BLaER1 treated with 17β-estradiol and CSF1 and Interleukin-3, amounts not matched to agents 10 nM and 100 nM (cell line): ENCODE results near the gene DLX3.
A peak's percentile ranks its signal among the peaks of the same experiment; 100 is the strongest.

Source experiments
- H3K27ac ChIP-seq, 11 experiments: shearing (Covaris generic); formaldehyde crosslinking; 2 replicates each; pipeline ENCODE4 v1.8.1; 2022
- H3K27me3 ChIP-seq, 11 experiments: shearing (Covaris generic); formaldehyde crosslinking; 2 replicates each; pipeline ENCODE4 v1.8.1; 2022
- H3K36me3 ChIP-seq, 11 experiments: shearing (Covaris generic); formaldehyde crosslinking; 2 replicates each; pipeline ENCODE4 v1.8.1; 2022
- H3K4me1 ChIP-seq, 10 experiments: shearing (Covaris generic); formaldehyde crosslinking; 2 replicates each; pipeline ENCODE4 v1.8.1; 2022
- H3K4me2 ChIP-seq, 11 experiments: shearing (Covaris generic); formaldehyde crosslinking; 2 replicates each; pipeline ENCODE4 v1.8.1; 2022
- H3K4me3 ChIP-seq, 10 experiments: shearing (Covaris generic); formaldehyde crosslinking; 2 replicates each; pipeline ENCODE4 v1.8.1; 2022
- H3K9ac ChIP-seq, 11 experiments: shearing (Covaris generic); formaldehyde crosslinking; 2 replicates each; pipeline ENCODE4 v1.8.1; 2022
- H3K9me3 ChIP-seq, 11 experiments: shearing (Covaris generic); formaldehyde crosslinking; replicated peaks in 1 of 11; 2 replicates each; pipeline ENCODE4 v1.8.1; 2022
- H4K20me1 ChIP-seq, 11 experiments: shearing (Covaris generic); formaldehyde crosslinking; 2 replicates each; pipeline ENCODE4 v1.8.1; 2022
- Cebpa-rat ChIP-seq, 11 experiments: shearing (Covaris generic); IDR thresholded peaks; 2 replicates each; pipeline ENCODE4 v1.8.1; 2022

DLX3 gene

DNA sequence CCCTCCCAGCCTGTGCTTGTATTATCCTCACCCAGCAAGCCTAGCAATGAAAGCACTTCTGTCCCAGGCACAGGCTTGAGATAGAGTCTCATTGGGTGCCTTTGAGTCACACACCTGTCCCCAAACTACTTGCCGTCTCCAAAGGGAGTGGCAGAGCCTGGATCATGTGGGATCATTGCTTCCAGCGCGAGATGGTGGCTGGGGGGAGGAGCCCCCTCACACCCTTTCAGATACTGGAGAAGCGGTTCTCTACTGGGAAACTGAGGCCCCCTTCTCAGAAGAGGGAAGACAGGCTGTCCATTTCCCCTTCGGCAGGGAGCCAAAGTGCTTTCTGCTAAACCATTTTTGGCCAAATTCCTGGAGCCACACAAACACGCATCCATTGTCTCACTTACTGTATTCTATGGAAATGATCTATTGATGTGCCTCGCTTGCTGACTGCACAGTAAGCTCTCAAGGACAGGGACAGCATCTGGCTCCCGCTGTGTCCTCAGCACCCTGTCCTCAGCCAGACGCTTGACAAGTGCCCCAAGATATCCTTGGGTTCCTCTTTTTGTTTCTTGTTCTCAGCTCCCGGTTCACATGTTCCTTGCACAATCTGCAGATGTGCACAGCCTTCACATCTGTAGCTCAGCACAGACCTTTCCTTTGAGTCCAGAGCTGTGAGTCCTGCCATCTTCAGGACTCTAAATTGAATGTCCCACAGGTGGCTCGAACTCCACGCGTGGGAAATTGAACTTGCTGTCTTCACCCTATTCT is 26.0 kb upstream of the DLX3 start:
- no peak for TF ChIP-seq Cebpa-rat (IDR thresholded peaks at IDR 0.05)
- H3K9ac ChIP-seq, result no peak overlapping the region
- no peak overlapping the region for H3K27ac ChIP-seq
- peaks cover 0 to 2% (median 0%) of the 10 kb centered on the region in 11 experiments; a peak in 3 of 22 replicates for H4K20me1 ChIP-seq
- peaks cover 0 to 9% (median 5%) of the 10 kb centered on the region in 11 experiments; a peak in 18 of 22 replicates for H3K27me3 ChIP-seq
- no peak overlapping the region for H3K4me3 ChIP-seq
- no peaks in the 10 kb centered on the region for H3K36me3 ChIP-seq
- peaks cover 0 to 13% (median 2%) of the 10 kb centered on the region in 10 experiments; a peak in 6 of 20 replicates for H3K4me1 ChIP-seq
- H3K9me3 ChIP-seq, result no peaks in the 10 kb centered on the region; a peak in 3 of 22 replicates
- peak overlapping the region in 2 of 11 experiments; percentile 19 to 38; a peak in 2 of 22 replicates for H3K4me2 ChIP-seq

GRCh38 chr17:50018909-50019308 is 23.9 kb upstream of the DLX3 start:
- Histone ChIP-seq H3K27ac (no peak overlapping the region), H3K9me3 (peaks cover 10 to 20% (median 15%) of the 10 kb centered on the region in 11 experiments), H3K9ac (no peak overlapping the region), H3K4me2 (peak overlapping the region in 2 of 11 experiments; percentile 21 to 22; a peak in 4 of 22 replicates), H3K4me3 (no peak overlapping the region), H3K27me3 (peaks cover 0 to 4% (median 0%) of the 10 kb centered on the region in 11 experiments; a peak in 4 of 22 replicates), H4K20me1 (no peaks in the 10 kb centered on the region; a peak in 2 of 22 replicates), H3K36me3 (peaks cover 0 to 7% (median 0%) of the 10 kb centered on the region in 11 experiments; a peak in 2 of 22 replicates), H3K4me1 (peaks cover 0 to 13% (median 2%) of the 10 kb centered on the region in 10 experiments; a peak in 6 of 20 replicates)
- no peak for TF ChIP-seq Cebpa-rat (IDR thresholded peaks at IDR 0.05)

- Histone ChIP-seq H3K4me1 (peaks cover 0 to 5% (median 0%) of the 10 kb centered on the region in 10 experiments; a peak in 2 of 20 replicates), H4K20me1 (no peaks in the 10 kb centered on the region; a peak in 1 of 22 replicates), H3K9me3 (peaks cover 30 to 45% (median 38%) of the 10 kb centered on the region in 11 experiments), H3K36me3 (peaks cover 0 to 8% (median 0%) of the 10 kb centered on the region in 11 experiments; a peak in 2 of 22 replicates), H3K27ac (no peak overlapping the region), H3K9ac (no peak overlapping the region), H3K4me3 (no peak overlapping the region), H3K4me2 (no peak overlapping the region), H3K27me3 (no peaks in the 10 kb centered on the region)
- no peak for TF ChIP-seq Cebpa-rat (IDR thresholded peaks at IDR 0.05)
These were observed 20.1 kb upstream of the DLX3 start for GRCh38 chr17:50015146-50015545.

- Histone ChIP-seq H4K20me1 (no peaks in the 10 kb centered on the region; a peak in 1 of 22 replicates), H3K9me3 (peaks cover 35 to 51% (median 44%) of the 10 kb centered on the region in 11 experiments), H3K36me3 (peaks cover 0 to 8% (median 0%) of the 10 kb centered on the region in 11 experiments; a peak in 2 of 22 replicates), H3K9ac (no peak overlapping the region), H3K4me1 (peaks cover 0 to 5% (median 0%) of the 10 kb centered on the region in 10 experiments; a peak in 2 of 20 replicates), H3K4me2 (no peak overlapping the region), H3K27ac (no peak overlapping the region), H3K4me3 (0 out of 20 replicates have a peak overlapping the region, but pooled peaks of 1 of the 10 experiments have one; percentile 7), H3K27me3 (no peaks in the 10 kb centered on the region)
- no peak for TF ChIP-seq Cebpa-rat (IDR thresholded peaks at IDR 0.05)
These were observed 19.6 kb upstream of the DLX3 start for GRCh38 chr17:50014471-50015088.

GRCh38 chr17:50013079-50013478 is 18.1 kb upstream of the DLX3 start:
- no peak for TF ChIP-seq Cebpa-rat (IDR thresholded peaks at IDR 0.05)
- Histone ChIP-seq H3K36me3 (peaks cover 0 to 8% (median 0%) of the 10 kb centered on the region in 11 experiments; a peak in 2 of 22 replicates), H3K4me2 (no peak overlapping the region), H3K9ac (no peak overlapping the region), H3K27me3 (no peaks in the 10 kb centered on the region), H3K4me3 (no peak overlapping the region), H3K27ac (no peak overlapping the region), H3K4me1 (0 out of 20 replicates have a peak, but pooled peaks cover 0 to under 1% (median 0%) of the 10 kb centered on the region in 10 experiments), H4K20me1 (no peaks in the 10 kb centered on the region; a peak in 1 of 22 replicates), H3K9me3 (peaks cover 44 to 60% (median 53%) of the 10 kb centered on the region in 11 experiments)

- no peaks in the 10 kb centered on the region for H4K20me1 ChIP-seq
- no peak overlapping the region for H3K27ac ChIP-seq
- peaks cover 0 to 20% (median 13%) of the 10 kb centered on the region in 10 experiments; a peak in 16 of 20 replicates for H3K4me1 ChIP-seq
- H3K36me3 ChIP-seq, result peaks cover 0 to 4% (median 0%) of the 10 kb centered on the region in 11 experiments; a peak in 2 of 22 replicates
- no peak overlapping the region for H3K4me2 ChIP-seq
- no peak for TF ChIP-seq Cebpa-rat (IDR thresholded peaks at IDR 0.05)
- H3K27me3 ChIP-seq, result no peaks in the 10 kb centered on the region
- peaks cover 34 to 46% (median 42%) of the 10 kb centered on the region in 11 experiments for H3K9me3 ChIP-seq
- no peak overlapping the region for H3K9ac ChIP-seq
- no peak overlapping the region for H3K4me3 ChIP-seq
These were observed 14.3 kb upstream of the DLX3 start for GRCh38 chr17:50009282-50009681.

DNA sequence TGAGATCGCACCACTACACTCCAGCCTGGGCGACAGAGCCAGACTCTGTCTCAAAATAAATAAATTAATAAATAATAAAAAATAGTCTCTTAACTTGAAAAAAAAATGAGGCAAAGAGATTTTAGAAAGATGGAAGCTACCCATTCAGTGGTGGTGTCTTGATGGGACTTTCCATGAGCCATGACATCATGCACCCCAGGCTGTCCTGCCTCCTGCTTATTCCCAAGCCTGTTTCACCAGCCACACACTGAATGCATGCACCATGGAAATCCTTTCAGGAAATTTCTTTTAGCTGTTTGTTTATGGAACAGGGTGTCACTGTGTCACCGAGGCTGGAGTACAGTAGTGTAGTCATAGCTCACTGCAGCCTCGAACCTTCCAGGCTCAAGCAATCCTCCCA is 8.9 kb upstream of the DLX3 start:
- Histone ChIP-seq H3K4me2 (no peak overlapping the region), H3K27me3 (peaks cover 0 to 4% (median 0%) of the 10 kb centered on the region in 11 experiments; a peak in 1 of 22 replicates), H3K4me1 (peaks cover 0 to 20% (median 13%) of the 10 kb centered on the region in 10 experiments; a peak in 16 of 20 replicates), H4K20me1 (no peaks in the 10 kb centered on the region), H3K27ac (no peak overlapping the region), H3K9me3 (peaks cover 2 to 5% (median 2%) of the 10 kb centered on the region in 11 experiments; a peak in 21 of 22 replicates), H3K36me3 (no peaks in the 10 kb centered on the region), H3K9ac (no peak overlapping the region), H3K4me3 (no peak overlapping the region)
- TF ChIP-seq Cebpa-rat (IDR thresholded peaks at IDR 0.05), result no peak

GRCh38 chr17:49998836-49999511 is 4.0 kb upstream of the DLX3 start:
- no peaks in the 10 kb centered on the region for H3K36me3 ChIP-seq
- H3K4me2 ChIP-seq, result peak overlapping the region in 3 of 11 experiments; percentile 21 to 85 (median 68); a peak in 1 of 22 replicates
- 0 out of 22 replicates have a peak overlapping the region, but pooled peaks of 1 of the 11 experiments have one; percentile 11 for H3K9ac ChIP-seq
- peaks cover 33 to 43% (median 38%) of the 10 kb centered on the region in 11 experiments for H3K27me3 ChIP-seq
- H4K20me1 ChIP-seq, result peaks cover 0 to 17% (median 11%) of the 10 kb centered on the region in 11 experiments; a peak in 15 of 22 replicates
- TF ChIP-seq Cebpa-rat (IDR thresholded peaks at IDR 0.05), result no peak
- H3K4me3 ChIP-seq, result no peak overlapping the region
- H3K27ac ChIP-seq, result no peak overlapping the region
- peaks cover 22 to 38% (median 29%) of the 10 kb centered on the region in 10 experiments for H3K4me1 ChIP-seq
- H3K9me3 ChIP-seq, result no peaks in the 10 kb centered on the region
